Osteocyte (in vitro differentiated cells): ENCODE results near the gene L3MBTL2. TPM values are rescaled to one million over a fixed set of nuclear protein-coding genes. Genes with fewer than 3 reads are reported as not detected.

Experiments
- DNase-seq: peaks from one replicate; pipeline ENCODE4 v3.0.0; 2021; ENCODE audit warnings: mixed read lengths; ENCODE audit not compliant: unreplicated experiment; ENCODE audit errors: extremely low spot score
- H3K27ac Mint-ChIP-seq: one replicate; pipeline ENCODE4 v1.8.0; 2021; ENCODE audit warnings: mild to moderate bottlenecking, mixed read lengths; ENCODE audit not compliant: unreplicated experiment
- H3K27me3 Mint-ChIP-seq: one replicate; pipeline ENCODE4 v1.8.0; 2021; ENCODE audit warnings: mixed read lengths; ENCODE audit not compliant: unreplicated experiment
- H3K36me3 Mint-ChIP-seq: one replicate; pipeline ENCODE4 v1.8.0; 2021; ENCODE audit warnings: mixed read lengths; ENCODE audit not compliant: unreplicated experiment
- H3K4me1 Mint-ChIP-seq: one replicate; pipeline ENCODE4 v1.8.0; 2021; ENCODE audit warnings: mixed read lengths; ENCODE audit not compliant: unreplicated experiment
- H3K4me3 Mint-ChIP-seq: one replicate; pipeline ENCODE4 v1.8.0; 2021; ENCODE audit warnings: mild to moderate bottlenecking, moderate library complexity, mixed read lengths; ENCODE audit not compliant: unreplicated experiment
- H3K9me3 Mint-ChIP-seq: one replicate; pipeline ENCODE4 v1.8.0; 2021; ENCODE audit warnings: mixed read lengths; ENCODE audit not compliant: unreplicated experiment
- CTCF ChIP-seq: fragments of 200-600 bp; sonication (generic); IDR thresholded peaks from 2 replicates; pipeline ENCODE4 v1.5.0; 2021; ENCODE audit warnings: antibody characterized with exemption, mild to moderate bottlenecking, moderate library complexity
- microRNA-seq: library from miRNA; unstranded; fragments of <30 nt; microRNA quantifications from one replicate; pipeline ENCODE4 v1.1.0, GENCODE V29; 2020; ENCODE audit not compliant: unreplicated experiment
- total RNA-seq: library from RNA; stranded (reverse); gene quantifications from 2 replicates; pipeline ENCODE4 v1.2.1, GENCODE V29; 2021

Gene L3MBTL2
- total RNA-seq, 1 donor from 2014 or later, result 25.9 TPM

DNA sequence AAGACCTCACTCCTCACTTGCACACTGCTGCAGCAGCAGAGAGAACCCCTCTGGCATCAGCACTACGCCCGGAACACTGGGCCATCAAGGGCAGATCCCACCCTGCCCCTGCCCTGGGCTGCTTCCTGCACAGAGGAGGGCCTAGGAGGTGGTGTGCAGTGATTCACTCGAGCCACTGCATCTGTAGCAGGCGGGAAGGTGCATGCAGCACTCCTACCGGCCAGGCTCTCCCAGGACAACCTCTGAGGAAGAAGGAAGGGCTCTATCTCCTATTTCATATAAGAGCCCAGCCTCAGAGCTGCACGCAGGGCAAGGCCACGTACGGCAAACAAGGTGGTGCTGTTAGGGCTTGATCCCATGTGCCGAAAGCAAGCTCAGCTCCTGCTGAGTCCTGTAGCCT lies 66.7 kb downstream of the L3MBTL2 start:
- DNase-seq, result no peak
- no peak overlapping the region for H3K4me3 Mint-ChIP-seq
- no peaks in the 10 kb centered on the region for H3K9me3 Mint-ChIP-seq
- no peaks in the 10 kb centered on the region for H3K4me1 Mint-ChIP-seq
- H3K27me3 Mint-ChIP-seq, result no peaks in the 10 kb centered on the region
- TF ChIP-seq CTCF, result no peak
- H3K36me3 Mint-ChIP-seq, result peaks cover 22% of the 10 kb centered on the region
- H3K27ac Mint-ChIP-seq, result no peak overlapping the region

- H3K27ac Mint-ChIP-seq, result no peak overlapping the region
- TF ChIP-seq CTCF, result no peak
- H3K4me3 Mint-ChIP-seq, result no peak overlapping the region
- no peaks in the 10 kb centered on the region for H3K9me3 Mint-ChIP-seq
- no peaks in the 10 kb centered on the region for H3K4me1 Mint-ChIP-seq
- H3K36me3 Mint-ChIP-seq, result peaks cover 23% of the 10 kb centered on the region
- no peaks in the 10 kb centered on the region for H3K27me3 Mint-ChIP-seq
- DNase-seq, result no peak
Measured at GRCh38 chr22:41273128-41273527, 68.0 kb downstream of the L3MBTL2 start.

DNA sequence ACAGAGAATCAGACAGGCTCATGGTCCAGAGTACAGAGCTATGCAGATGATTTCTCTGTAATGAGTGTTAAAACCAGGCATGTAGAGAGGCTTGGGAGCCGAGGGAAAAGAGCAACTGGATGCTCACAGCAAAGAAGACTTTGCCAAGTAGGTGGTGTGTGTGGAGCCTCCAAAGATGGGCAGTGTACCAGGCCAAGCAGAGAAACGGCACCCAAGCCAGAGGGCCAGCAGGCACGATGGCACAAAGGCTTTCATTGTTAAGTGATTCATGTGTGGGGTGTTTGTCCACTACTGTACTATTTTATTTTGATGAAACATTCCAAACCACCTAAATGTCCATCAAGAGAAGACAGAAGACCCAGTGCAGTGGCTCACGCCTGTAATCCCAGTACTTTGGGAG lies 69.7 kb downstream of the L3MBTL2 start:
- Mint-ChIP-seq H3K27me3 (no peaks in the 10 kb centered on the region), H3K4me1 (no peaks in the 10 kb centered on the region), H3K27ac (no peak overlapping the region), H3K36me3 (peaks cover 28% of the 10 kb centered on the region), H3K4me3 (no peak overlapping the region), H3K9me3 (no peaks in the 10 kb centered on the region)
- no peak for TF ChIP-seq CTCF
- DNase-seq, result no peak

- peaks cover 18% of the 10 kb centered on the region for H3K36me3 Mint-ChIP-seq
- no peak overlapping the region for H3K27ac Mint-ChIP-seq
- no peak for DNase-seq
- no peaks in the 10 kb centered on the region for H3K9me3 Mint-ChIP-seq
- no peak overlapping the region for H3K4me3 Mint-ChIP-seq
- TF ChIP-seq CTCF, result no peak
- no peaks in the 10 kb centered on the region for H3K27me3 Mint-ChIP-seq
- H3K4me1 Mint-ChIP-seq, result peaks cover 4% of the 10 kb centered on the region
Measured at GRCh38 chr22:41280065-41280464, 75.0 kb downstream of the L3MBTL2 start.

GRCh38 chr22:41280854-41281253 lies 75.7 kb downstream of the L3MBTL2 start:
- Mint-ChIP-seq H3K9me3 (no peaks in the 10 kb centered on the region), H3K36me3 (peaks cover 15% of the 10 kb centered on the region), H3K27me3 (no peaks in the 10 kb centered on the region), H3K4me3 (no peak overlapping the region), H3K4me1 (peaks cover 8% of the 10 kb centered on the region), H3K27ac (no peak overlapping the region)
- no peak for DNase-seq
- TF ChIP-seq CTCF, result no peak

Small RNA genes within 50 kb of the gene (microRNA-seq; reads per million reads assigned to microRNA genes)
- not detected for gene MIR6889

Other genes with a start within 250 kb of the L3MBTL2 start
- gene EP300, start 112.7 kb upstream of the L3MBTL2 start, total RNA-seq, result 74.8 and 83.4 TPM in 2 replicates
- gene CHADL, start 35.6 kb downstream of the L3MBTL2 start, total RNA-seq, result 0.43 TPM in 1 of 2 replicates, not detected in the other
- 49.0 and 49.7 TPM in 2 replicates for gene RANGAP1, start 80.9 kb downstream of the L3MBTL2 start, total RNA-seq
- gene ZC3H7B, start 96.2 kb downstream of the L3MBTL2 start, total RNA-seq, result 82.8 and 85.0 TPM in 2 replicates
- gene TEF, start 176.6 kb downstream of the L3MBTL2 start, total RNA-seq, result 5.7 and 6.8 TPM in 2 replicates
- gene TOB2, start 241.5 kb downstream of the L3MBTL2 start, total RNA-seq, result 44.5 and 45.9 TPM in 2 replicates